OCI-LY1 (cell line): ENCODE data around the gene C4orf46.

Source experiments
- EZH2 ChIP-seq: fragments of 200-600 bp; sonication (generic), shearing (Covaris generic); IDR thresholded peaks from 2 replicates; pipeline ENCODE4 v1.8.0; 2017; ENCODE audit warnings: borderline replicate concordance, mixed run types, mild to moderate bottlenecking, antibody characterized with exemption, low read length, moderate library complexity, mixed read lengths
- TF ChIP-seq, protein P1 (sequence below): fragments of 200-600 bp; sonication (generic), shearing (Covaris generic); IDR thresholded peaks from 2 replicates; pipeline ENCODE4 v1.5.1; 2017; ENCODE audit warnings: mild to moderate bottlenecking, antibody characterized with exemption, low read length, moderate library complexity, mixed read lengths

DNA sequence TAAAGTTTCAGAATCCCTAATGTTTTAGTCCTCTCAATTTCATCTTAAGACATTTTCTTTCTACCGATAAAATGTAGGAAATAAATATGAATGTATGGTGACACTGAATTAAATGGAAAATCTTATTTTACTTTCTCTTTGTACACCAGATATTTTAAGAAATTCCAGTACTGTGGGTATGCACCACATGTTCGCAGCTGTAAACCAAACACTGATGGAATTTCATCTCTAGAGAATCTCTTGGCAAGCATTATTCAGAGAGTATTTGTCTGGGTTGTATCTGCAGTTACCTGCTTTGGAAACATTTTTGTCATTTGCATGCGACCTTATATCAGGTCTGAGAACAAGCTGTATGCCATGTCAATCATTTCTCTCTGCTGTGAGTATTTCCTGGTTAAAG lies 26.9 kb downstream of the C4orf46 start:
- TF ChIP-seq, protein P1, sequence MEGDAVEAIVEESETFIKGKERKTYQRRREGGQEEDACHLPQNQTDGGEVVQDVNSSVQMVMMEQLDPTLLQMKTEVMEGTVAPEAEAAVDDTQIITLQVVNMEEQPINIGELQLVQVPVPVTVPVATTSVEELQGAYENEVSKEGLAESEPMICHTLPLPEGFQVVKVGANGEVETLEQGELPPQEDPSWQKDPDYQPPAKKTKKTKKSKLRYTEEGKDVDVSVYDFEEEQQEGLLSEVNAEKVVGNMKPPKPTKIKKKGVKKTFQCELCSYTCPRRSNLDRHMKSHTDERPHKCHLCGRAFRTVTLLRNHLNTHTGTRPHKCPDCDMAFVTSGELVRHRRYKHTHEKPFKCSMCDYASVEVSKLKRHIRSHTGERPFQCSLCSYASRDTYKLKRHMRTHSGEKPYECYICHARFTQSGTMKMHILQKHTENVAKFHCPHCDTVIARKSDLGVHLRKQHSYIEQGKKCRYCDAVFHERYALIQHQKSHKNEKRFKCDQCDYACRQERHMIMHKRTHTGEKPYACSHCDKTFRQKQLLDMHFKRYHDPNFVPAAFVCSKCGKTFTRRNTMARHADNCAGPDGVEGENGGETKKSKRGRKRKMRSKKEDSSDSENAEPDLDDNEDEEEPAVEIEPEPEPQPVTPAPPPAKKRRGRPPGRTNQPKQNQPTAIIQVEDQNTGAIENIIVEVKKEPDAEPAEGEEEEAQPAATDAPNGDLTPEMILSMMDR, result no peak
- no peak for TF ChIP-seq EZH2
